Keratinocyte (primary cell): ENCODE data around the gene MVB12B.

Experiments
- CTCF ChIP-seq, 3 experiments: IDR thresholded peaks in 1 of 3; conservative IDR thresholded peaks in 1 of 3; optimal IDR thresholded peaks in 1 of 3; 2 replicates in 2 of 3; 3 replicates in 1 of 3; pipeline versions ENCODE3 to v1.5.1; 2011; ENCODE audit warnings: low read length in 3 of 3, mild to moderate bottlenecking in 3 of 3, moderate library complexity in 2 of 3, control low read depth in 1 of 3, inconsistent platforms in 1 of 3; ENCODE audit not compliant: insufficient read depth in 2 of 3; ENCODE audit errors: extremely low read depth in 1 of 3
- EZH2 ChIP-seq: IDR thresholded peaks from one replicate; pipeline ENCODE4 v1.6.1; 2012; ENCODE audit warnings: inconsistent platforms, mild to moderate bottlenecking, low read length, moderate library complexity

- TF ChIP-seq EZH2 = no peak
- TF ChIP-seq CTCF (optimal IDR thresholded peaks at IDR 0.05 in 1 of 3, IDR thresholded peaks at IDR 0.05 in 1 of 3, conservative IDR thresholded peaks at IDR 0.05 in 1 of 3; ENCODE audit: extremely low read depth in 1 of 3, insufficient read depth in 2 of 3, low read length in 3 of 3) = no peak
These were observed 50.5 kb downstream of the MVB12B start for GRCh38 chr9:126377176-126377509.
